AML-193 (cell line): Measurements from ENCODE around the gene FARS2.

Experiments used
- DNase-seq, 2 experiments: peaks; one replicate each; lab custom pipeline; 2025; lab: John Stamatoyannopoulos, UW

Gene FARS2

GRCh38 chr6:5583528-5583927 lies 322.2 kb downstream of the FARS2 start:
- DNase-seq: no peak

- no peak for DNase-seq
Observed at GRCh38 chr6:5584078-5584482, 322.8 kb downstream of the FARS2 start.

DNA sequence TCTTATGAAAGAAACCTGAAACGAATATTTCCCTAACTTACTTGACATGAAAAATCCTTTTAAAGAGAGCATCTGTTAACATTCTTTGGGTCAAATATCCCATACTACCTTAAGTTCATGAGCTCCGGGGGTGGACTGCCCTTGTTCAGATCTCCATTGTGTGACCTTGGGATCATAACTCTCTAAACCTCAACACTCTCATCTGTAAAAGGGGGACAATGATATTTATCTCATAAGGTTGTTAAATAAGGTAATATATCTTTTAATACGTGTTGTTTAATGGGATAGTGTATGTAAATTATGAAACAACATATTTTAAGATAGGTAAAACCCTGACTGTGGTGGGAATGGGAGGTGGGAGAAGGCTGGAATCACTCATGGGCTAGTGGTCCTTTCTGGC lies 326.3 kb downstream of the FARS2 start:
- DNase-seq: no peak

DNA sequence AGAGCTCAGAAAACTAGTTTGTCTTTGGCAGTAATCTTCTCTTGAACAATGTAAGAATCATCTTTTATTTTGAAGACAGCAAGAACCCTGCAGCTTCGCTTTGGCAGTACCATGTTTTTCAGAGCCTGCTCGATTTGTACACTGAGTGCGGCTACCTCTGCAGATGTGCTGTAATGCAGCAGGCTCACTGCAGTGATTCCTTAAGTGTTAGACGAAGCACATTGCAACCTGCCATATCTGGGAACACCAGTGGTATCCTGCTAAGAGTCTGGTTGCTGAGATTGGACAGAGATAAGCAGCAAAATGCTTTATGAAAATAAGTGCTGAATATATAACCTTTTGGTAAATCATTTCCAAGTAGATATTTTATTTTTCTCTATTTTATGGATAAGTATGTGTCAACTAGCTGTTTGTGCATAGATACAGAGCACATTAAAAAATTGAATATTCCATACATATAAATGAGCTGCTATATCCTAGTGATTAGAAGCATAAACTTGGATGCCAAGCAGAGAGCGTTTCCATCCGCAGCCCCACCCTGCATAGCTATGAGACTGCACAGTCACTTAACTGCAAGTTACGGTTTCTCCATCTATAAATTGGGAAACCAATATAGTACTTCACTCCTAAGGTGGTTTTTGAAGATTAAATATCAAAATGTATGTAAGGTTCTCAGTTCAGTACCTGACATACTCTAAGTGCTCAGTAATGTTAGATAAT lies 328.3 kb downstream of the FARS2 start:
- DNase-seq: no peak

DNA sequence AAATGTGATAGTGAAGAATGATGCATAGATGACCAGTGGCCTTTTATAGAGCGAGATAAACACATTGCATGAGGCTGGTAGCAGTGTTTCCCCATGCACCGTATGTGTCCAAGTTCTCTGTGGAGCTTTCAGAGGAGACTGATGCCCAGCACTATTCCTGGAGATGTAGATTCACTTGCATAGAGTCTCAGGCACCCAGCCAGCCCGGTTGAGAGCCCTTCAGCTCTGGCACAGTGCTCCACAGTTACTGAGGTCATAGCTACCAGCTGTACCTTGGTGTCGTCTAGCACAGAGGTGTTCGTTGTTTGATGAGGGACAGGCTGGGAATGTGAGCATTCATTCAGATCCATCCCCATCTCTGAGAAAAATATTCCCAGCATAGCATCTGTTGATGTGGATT lies 328.9 kb downstream of the FARS2 start:
- no peak for DNase-seq

GRCh38 chr6:5592886-5593519 lies 331.7 kb downstream of the FARS2 start:
- DNase-seq: no peak

DNA sequence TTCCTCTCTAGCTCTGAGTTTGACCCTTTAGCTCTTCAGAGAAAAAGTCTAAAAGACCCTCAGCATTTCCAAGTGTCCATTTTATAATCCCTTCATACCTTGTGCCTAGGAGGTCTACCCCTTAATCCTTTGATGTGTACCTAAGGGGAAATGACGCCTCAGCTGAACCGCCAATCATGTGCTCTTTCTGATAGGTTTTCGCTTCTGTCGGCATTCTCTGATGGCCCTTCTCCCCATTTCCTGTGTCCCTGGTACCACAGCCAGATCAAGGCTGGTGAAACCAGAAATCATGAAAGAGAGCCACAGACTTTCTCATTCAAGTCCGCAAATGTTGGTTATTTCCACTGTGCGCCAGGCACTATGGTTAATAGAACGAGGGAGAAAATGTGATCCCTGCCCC lies 333.9 kb downstream of the FARS2 start:
- DNase-seq: no peak

- DNase-seq: no peak
Observed at GRCh38 chr6:5597413-5597812, 336.1 kb downstream of the FARS2 start.

DNA sequence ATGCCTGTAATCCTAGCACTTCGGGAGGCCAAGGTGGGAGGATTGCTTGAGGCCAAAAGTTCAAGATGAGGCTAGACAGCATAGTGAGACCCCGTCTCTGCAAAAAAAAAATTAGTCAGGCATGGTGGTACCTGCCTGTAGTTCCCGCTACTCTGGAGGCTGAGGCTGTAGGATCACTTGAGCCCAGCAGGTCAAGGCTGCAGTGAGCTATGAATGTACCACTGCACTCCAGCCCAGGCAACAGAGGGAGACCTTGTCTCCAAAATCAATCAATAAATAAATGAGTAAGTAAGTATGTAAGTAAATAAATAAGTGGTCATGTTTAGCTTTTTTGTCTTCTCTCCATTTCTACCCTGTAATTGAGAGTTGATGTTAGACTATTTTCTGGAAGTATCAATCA lies 336.8 kb downstream of the FARS2 start:
- no peak for DNase-seq

DNA sequence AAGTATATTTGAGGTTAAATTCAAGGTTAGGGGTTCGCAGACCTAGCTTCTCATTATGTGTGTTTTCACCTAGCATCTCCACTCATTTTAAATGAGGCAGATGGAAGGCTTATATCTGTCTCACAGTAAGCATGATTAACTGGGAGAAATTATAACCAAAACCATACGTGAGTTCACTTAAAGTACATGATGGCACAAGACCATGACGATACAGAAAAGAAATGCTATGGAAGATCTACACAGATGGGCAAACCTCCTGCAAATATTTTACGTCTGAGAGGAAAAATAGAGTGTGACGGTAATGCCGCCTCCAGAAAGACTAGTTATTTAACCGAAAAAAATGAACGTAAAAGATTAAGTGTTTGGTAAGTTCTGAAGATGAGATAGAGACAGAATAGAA lies 337.8 kb downstream of the FARS2 start:
- DNase-seq: no peak

- no peak for DNase-seq
Observed at GRCh38 chr6:5605937-5606336, 344.6 kb downstream of the FARS2 start.

- no peak for DNase-seq
Observed at GRCh38 chr6:5606546-5606945, 345.2 kb downstream of the FARS2 start.

DNA sequence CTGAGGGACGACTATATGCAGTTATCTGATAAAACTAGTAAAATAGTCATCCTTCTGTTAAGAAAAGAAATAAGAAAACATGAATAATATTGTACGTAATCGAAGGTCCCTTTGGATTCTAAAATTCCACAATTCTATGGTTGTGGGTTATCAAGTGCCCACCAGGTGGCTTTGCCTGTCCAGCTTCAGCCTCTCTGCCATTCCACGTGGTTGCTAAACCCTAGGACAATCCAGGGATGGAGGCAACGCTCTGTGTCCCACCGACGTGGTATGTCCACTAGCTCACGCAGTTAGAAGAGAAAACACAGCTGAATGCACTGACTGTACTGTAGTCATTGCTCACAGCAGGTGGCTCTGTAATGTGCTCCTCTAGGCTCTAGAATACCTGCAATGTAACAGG lies 349.3 kb downstream of the FARS2 start:
- DNase-seq: no peak

DNA sequence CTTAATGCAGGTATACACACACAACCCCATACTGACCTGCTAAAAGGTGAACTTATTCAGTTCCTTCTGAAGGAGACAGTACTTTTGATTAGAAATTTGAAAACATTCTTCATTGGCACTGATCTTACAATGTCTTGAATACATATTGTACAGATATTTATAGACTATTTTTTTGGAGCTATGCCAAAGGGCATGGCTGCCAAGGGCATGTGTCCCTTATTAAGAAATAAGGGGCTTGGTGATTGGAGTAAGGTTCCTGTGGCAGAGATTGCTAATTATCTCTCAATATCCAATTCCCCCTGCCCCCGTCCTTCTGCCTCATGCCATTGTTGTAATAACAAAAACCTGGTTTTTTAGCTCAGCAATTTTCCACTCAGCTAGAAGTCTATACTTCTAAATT lies 355.9 kb downstream of the FARS2 start:
- no peak for DNase-seq

DNA sequence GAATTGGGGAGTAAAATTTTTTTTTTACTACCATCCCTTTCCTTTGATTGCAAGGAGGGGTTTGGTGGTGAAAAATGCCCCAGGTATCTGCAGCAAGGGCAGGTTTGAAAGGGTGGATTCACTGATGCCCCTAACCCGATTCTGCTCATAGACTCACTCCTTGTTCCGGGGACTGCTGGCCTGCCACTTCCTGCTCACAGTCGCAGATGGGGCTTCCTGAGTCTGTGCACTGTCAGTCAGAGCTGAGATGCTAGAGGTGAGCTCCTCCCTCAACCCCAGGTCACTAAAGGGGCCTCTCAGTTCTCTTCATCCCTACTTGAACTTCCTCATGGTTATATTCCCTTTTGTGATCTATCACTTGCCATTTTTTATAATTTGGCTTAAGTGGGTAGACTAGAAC lies 357.9 kb downstream of the FARS2 start:
- no peak for DNase-seq

DNA sequence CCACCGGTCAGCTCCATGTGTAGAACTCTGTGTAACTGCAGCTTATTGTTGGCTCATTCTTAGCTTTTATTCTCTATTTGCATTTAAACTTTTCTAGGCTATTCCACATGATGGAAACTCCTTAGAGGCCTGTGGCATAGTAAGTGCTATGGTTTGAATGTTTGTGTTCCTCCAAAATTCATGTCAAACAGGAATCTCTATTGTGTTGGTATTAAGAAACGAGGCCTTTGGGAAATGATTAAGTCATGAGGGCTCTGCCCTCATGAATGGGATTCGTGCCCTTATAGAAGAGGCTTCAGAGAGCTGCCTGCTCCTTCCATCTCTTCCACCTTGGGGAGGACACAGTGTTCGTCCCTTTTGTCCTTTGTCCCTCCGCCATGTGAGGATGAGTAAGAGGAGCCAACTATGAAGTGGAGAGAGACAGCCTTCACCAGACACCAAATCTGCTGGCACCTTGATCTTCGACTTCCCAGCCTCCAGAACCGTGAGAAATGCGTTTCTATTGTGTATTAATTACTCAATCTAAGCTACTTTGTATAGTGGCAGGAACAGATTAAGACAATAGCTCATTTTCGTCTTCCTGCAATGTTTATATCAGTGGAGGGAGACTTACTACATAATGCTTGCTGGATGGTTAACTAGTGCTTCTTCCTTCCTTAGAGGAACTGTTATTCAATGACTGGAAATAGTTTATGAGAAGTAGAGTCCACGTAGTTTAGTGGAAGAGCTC lies 361.1 kb downstream of the FARS2 start:
- DNase-seq: no peak

- no peak for DNase-seq
Observed at GRCh38 chr6:5623769-5624168, 362.5 kb downstream of the FARS2 start.

- no peak for DNase-seq
Observed at GRCh38 chr6:5624256-5624655, 362.9 kb downstream of the FARS2 start.

GRCh38 chr6:5626727-5627426 lies 365.6 kb downstream of the FARS2 start:
- DNase-seq: no peak

- no peak for DNase-seq
Observed at GRCh38 chr6:5630636-5631035, 369.3 kb downstream of the FARS2 start.

GRCh38 chr6:5632348-5632935 lies 371.1 kb downstream of the FARS2 start:
- DNase-seq: no peak

DNA sequence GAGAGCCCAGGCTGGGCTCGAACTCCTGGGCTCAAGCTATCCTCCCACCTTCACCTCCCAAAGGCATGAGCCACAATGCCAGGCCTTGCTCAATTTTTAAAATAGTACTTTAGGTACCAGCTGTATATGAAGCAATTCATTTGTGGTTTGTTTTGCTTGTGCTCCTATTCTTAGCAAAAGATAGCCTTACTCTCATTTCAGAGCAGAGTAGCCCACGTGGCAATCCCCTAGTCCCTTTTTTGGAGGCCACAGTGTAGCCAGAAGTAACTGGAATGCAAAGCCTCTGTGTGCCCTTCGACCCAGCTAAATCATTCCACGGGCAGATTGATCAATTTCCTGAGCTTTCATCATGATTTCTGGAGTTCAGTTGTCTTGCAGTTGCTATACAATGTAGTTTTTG lies 373.2 kb downstream of the FARS2 start:
- no peak for DNase-seq
